ENCODE results near the gene LIN28A.

LIN28A gene

DNA sequence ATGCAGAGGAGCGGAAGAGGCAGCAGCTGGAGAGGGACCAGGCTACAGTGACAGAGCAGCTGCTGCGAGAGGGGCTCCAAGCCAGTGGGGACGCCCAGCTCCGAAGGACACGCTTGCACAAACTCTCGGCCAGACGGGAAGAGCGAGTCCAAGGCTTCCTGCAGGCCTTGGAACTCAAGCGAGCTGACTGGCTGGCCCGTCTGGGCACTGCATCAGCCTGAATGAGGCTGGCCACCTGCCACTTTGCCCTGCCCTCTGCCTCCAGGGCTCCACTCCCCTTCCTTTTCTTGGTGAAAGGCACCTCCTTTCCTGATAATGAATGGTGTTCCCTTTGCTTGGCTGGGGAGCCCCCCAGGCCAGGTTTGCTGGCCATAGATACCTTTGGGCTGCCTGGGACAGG lies 58.3 kb downstream of the LIN28A start:
- no peak overlapping the region for H3K27ac ChIP-seq (ENCODE audit: low read length)
- no peak for DNase-seq
- no peaks in the 10 kb centered on the region for H3K9me2 ChIP-seq (replicated peaks; ENCODE audit: insufficient read depth, low read length)
- H2AFZ ChIP-seq (ENCODE audit: low read length), result no peak overlapping the region
- H3K27me3 ChIP-seq (replicated peaks; ENCODE audit: insufficient read depth, low read length), result no peaks in the 10 kb centered on the region
- peaks cover 8% of the 10 kb centered on the region; the same call in 1 of the 2 replicates for H3K36me3 ChIP-seq (replicated peaks; ENCODE audit: insufficient read depth, low read length)
- H3K9ac ChIP-seq (ENCODE audit: low read length), result no peak overlapping the region
- H4K20me1 ChIP-seq (ENCODE audit: insufficient read depth, low read length), result peaks cover 8% of the 10 kb centered on the region
- peaks cover 9% of the 10 kb centered on the region for H3K79me2 ChIP-seq (ENCODE audit: low read length)
- no peak overlapping the region for H3K4me3 ChIP-seq (ENCODE audit: low read length)
- no peak overlapping the region for H3K4me2 ChIP-seq (ENCODE audit: low read depth, low read length)
- H3F3A ChIP-seq (ENCODE audit: insufficient read depth, low read length), result peaks cover 27% of the 10 kb centered on the region
- H3K4me1 ChIP-seq (ENCODE audit: low read length), result peaks cover 16% of the 10 kb centered on the region
- TF ChIP-seq EZH2 (optimal IDR thresholded peaks at IDR 0.05; ENCODE audit: low read depth, low read length) (no peak), EZH2phosphoT487 (IDR thresholded peaks at IDR 0.05; ENCODE audit: low read length) (no peak)
- TF ChIP-seq, protein P1, sequence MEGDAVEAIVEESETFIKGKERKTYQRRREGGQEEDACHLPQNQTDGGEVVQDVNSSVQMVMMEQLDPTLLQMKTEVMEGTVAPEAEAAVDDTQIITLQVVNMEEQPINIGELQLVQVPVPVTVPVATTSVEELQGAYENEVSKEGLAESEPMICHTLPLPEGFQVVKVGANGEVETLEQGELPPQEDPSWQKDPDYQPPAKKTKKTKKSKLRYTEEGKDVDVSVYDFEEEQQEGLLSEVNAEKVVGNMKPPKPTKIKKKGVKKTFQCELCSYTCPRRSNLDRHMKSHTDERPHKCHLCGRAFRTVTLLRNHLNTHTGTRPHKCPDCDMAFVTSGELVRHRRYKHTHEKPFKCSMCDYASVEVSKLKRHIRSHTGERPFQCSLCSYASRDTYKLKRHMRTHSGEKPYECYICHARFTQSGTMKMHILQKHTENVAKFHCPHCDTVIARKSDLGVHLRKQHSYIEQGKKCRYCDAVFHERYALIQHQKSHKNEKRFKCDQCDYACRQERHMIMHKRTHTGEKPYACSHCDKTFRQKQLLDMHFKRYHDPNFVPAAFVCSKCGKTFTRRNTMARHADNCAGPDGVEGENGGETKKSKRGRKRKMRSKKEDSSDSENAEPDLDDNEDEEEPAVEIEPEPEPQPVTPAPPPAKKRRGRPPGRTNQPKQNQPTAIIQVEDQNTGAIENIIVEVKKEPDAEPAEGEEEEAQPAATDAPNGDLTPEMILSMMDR (IDR thresholded peaks at IDR 0.05; ENCODE audit: low read length), result no peak
- no peaks in the 10 kb centered on the region for H3K9me3 ChIP-seq (replicated peaks; ENCODE audit: insufficient read depth, low read length)

DNA sequence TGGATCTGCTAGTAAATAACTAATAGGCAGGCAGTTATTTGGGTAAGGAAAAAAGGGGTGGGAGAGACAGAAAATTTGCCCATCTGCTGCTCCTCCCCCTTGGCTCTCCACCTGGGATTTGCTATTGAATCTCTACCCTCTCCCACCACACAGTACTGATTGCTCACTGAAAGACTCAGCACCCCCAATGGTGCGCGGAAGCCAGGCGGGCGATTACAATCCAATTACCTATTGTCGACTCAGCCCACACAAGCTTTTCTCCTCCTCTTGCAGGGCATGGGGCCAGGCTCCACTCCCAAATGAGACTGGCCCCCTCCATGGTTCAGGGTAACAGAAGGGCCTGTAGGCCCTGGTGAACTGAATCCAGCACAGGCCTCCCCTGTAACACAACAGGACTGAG lies 58.9 kb downstream of the LIN28A start:
- peaks cover 16% of the 10 kb centered on the region for H3K79me2 ChIP-seq (ENCODE audit: low read length)
- no peaks in the 10 kb centered on the region for H3K9me2 ChIP-seq (replicated peaks; ENCODE audit: insufficient read depth, low read length)
- no peak overlapping the region for H3K27ac ChIP-seq (ENCODE audit: low read length)
- no peak overlapping the region for H3K9ac ChIP-seq (ENCODE audit: low read length)
- no peak overlapping the region for H2AFZ ChIP-seq (ENCODE audit: low read length)
- H3K9me3 ChIP-seq (replicated peaks; ENCODE audit: insufficient read depth, low read length), result no peaks in the 10 kb centered on the region
- peaks cover 12% of the 10 kb centered on the region for H4K20me1 ChIP-seq (ENCODE audit: insufficient read depth, low read length)
- no peaks in the 10 kb centered on the region for H3K27me3 ChIP-seq (replicated peaks; ENCODE audit: insufficient read depth, low read length)
- TF ChIP-seq EZH2 (optimal IDR thresholded peaks at IDR 0.05; ENCODE audit: low read depth, low read length) (no peak), EZH2phosphoT487 (IDR thresholded peaks at IDR 0.05; ENCODE audit: low read length) (no peak)
- TF ChIP-seq, protein P1 (IDR thresholded peaks at IDR 0.05; ENCODE audit: low read length), result no peak
- peaks cover 21% of the 10 kb centered on the region for H3K4me1 ChIP-seq (ENCODE audit: low read length)
- peaks cover 14% of the 10 kb centered on the region; the same call in 1 of the 2 replicates for H3K36me3 ChIP-seq (replicated peaks; ENCODE audit: insufficient read depth, low read length)
- no peak overlapping the region for H3K4me3 ChIP-seq (ENCODE audit: low read length)
- H3K4me2 ChIP-seq (ENCODE audit: low read depth, low read length), result no peak overlapping the region
- H3F3A ChIP-seq (ENCODE audit: insufficient read depth, low read length), result peaks cover 33% of the 10 kb centered on the region
- no peak for DNase-seq

DNA sequence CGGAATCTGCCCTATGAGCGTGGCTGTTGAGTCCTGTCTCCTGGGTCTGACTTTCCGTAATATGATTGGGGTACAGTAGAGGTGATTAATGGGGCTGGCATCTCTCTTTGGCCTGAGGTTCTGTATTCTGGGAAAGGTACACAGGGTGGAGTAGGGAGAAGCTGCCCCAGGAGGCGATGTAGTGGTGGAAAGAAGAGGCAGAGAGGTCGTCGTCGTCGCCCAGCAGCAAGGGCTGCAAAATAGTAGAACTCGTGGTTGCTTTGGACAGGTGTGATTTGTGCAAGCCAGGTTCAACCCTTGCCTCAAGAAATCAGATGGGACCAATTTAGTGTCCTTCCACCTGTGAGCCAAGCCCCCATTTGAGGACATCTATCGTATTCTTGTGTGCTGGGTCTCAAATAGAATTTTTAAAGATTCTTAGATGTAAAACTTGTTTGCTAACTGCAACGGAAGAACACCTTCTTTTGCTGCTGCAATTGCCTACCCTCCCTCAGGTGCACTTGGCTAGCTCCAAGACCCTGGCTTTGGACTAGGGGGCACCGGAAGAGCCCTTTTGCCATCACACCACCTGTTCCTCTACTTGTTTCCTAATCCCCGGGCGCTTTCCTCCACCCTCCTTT lies 60.4 kb downstream of the LIN28A start:
- Histone ChIP-seq H3K36me3 (replicated peaks; ENCODE audit: insufficient read depth, low read length) (peaks cover 18% of the 10 kb centered on the region; the same call in 1 of the 2 replicates), H3K27ac (ENCODE audit: low read length) (no peak overlapping the region), H4K20me1 (ENCODE audit: insufficient read depth, low read length) (peaks cover 17% of the 10 kb centered on the region), H3K27me3 (replicated peaks; ENCODE audit: insufficient read depth, low read length) (no peaks in the 10 kb centered on the region), H3K4me2 (ENCODE audit: low read depth, low read length) (peak overlapping the region; percentile 92), H3K9ac (ENCODE audit: low read length) (peak overlapping the region; percentile 100; the same call in 1 of the 2 replicates), H3K4me3 (ENCODE audit: low read length) (peak overlapping the region; percentile 93; the same call in 1 of the 2 replicates), H3F3A (ENCODE audit: insufficient read depth, low read length) (peaks cover 39% of the 10 kb centered on the region), H3K79me2 (ENCODE audit: low read length) (peaks cover 21% of the 10 kb centered on the region), H3K9me3 (replicated peaks; ENCODE audit: insufficient read depth, low read length) (no peaks in the 10 kb centered on the region), H3K4me1 (ENCODE audit: low read length) (peaks cover 21% of the 10 kb centered on the region), H3K9me2 (replicated peaks; ENCODE audit: insufficient read depth, low read length) (no peaks in the 10 kb centered on the region), H2AFZ (ENCODE audit: low read length) (no peak overlapping the region)
- TF ChIP-seq EZH2phosphoT487 (IDR thresholded peaks at IDR 0.05; ENCODE audit: low read length), result no peak
- no peak for TF ChIP-seq EZH2 (optimal IDR thresholded peaks at IDR 0.05; ENCODE audit: low read depth, low read length)
- TF ChIP-seq, protein P1 (IDR thresholded peaks at IDR 0.05; ENCODE audit: low read length), result no peak
- DNase-seq, result no peak

Measured in MM.1S (cell line).